B cell (primary cell): ENCODE measurements around the gene IFT27. TPM values are rescaled to one million over a fixed set of nuclear protein-coding genes. Genes with fewer than 3 reads are reported as not detected.

Experiments used
- ATAC-seq: fragments of 200-7000 bp; cut with Tn5 transposase; one replicate; pipeline ENCODE4 v1.10.0; 2021; ENCODE audit warnings: low read depth, mild to moderate bottlenecking, moderate number of reproducible peaks, moderate library complexity
- CTCF ChIA-PET: fragments of 350-600 bp; sonication (Branson Sonifier 250); formaldehyde crosslinking; loops from one replicate; lab custom pipeline; 2021; ENCODE audit warnings: antibody characterized with exemption, inconsistent platforms; lab: Charles Lee
- POLR2A ChIA-PET: fragments of 350-600 bp; sonication (Branson Sonifier 250); formaldehyde crosslinking; loops from one replicate; lab custom pipeline; 2021; ENCODE audit warnings: antibody characterized with exemption; lab: Charles Lee
- DNase-seq: peaks from one replicate; pipeline ENCODE4 v3.0.0; 2013
- H2AFZ ChIP-seq: 2 replicates; pipeline ENCODE4 v1.6.1; 2012; ENCODE audit warnings: mild to moderate bottlenecking, low read depth, low read length; ENCODE audit not compliant: insufficient read depth, poor library complexity, severe bottlenecking
- H3K27ac ChIP-seq, 2 donors: 1 replicate in 1 of 2; 2 replicates in 1 of 2; pipeline ENCODE4 v1.5.1; 2012 to 2013; ENCODE audit warnings: low read length in 2 of 2, mild to moderate bottlenecking in 2 of 2, moderate library complexity in 1 of 2
- H3K27me3 ChIP-seq, 4 experiments: fragments of 200-600 bp in 1 of 4; sonication (generic) in 1 of 4; replicated peaks in 1 of 4; 1 replicate in 2 of 4; 2 replicates in 2 of 4; pipeline versions ENCODE4 v1.6.1 to v1.7.0; 2013 to 2016; ENCODE audit warnings: low read length in 3 of 4, mild to moderate bottlenecking in 2 of 4, mixed read lengths in 1 of 4, moderate library complexity in 1 of 4; ENCODE audit not compliant: insufficient read depth in 4 of 4, control insufficient read depth in 3 of 4; ENCODE audit errors: control extremely low read depth in 1 of 4
- H3K36me3 ChIP-seq, 2 experiments: replicated peaks in 1 of 2; 1 replicate in 1 of 2; 2 replicates in 1 of 2; pipeline versions ENCODE4 v1.6.1 to v1.7.1; 2013; ENCODE audit warnings: low read length in 1 of 2; ENCODE audit not compliant: insufficient read depth in 2 of 2, control insufficient read depth in 1 of 2; ENCODE audit errors: control extremely low read depth in 1 of 2, extremely low read depth in 1 of 2
- H3K4me1 ChIP-seq, 2 donors: fragments of 200-600 bp in 1 of 2; sonication (generic) in 1 of 2; 1 replicate in 1 of 2; 2 replicates in 1 of 2; pipeline versions ENCODE4 v1.5.1 to v1.6.1; 2013 to 2017; ENCODE audit warnings: low read length in 2 of 2; ENCODE audit not compliant: control insufficient read depth in 2 of 2, insufficient read depth in 2 of 2
- H3K4me2 ChIP-seq: replicated peaks from 2 replicates; pipeline ENCODE3; 2012; ENCODE audit warnings: mild to moderate bottlenecking, low read depth, low read length; ENCODE audit not compliant: poor library complexity, severe bottlenecking
- H3K4me3 ChIP-seq, 5 experiments: fragments of 200-600 bp in 1 of 5; sonication (generic) in 1 of 5; 1 replicate in 3 of 5; 2 replicates in 2 of 5; pipeline versions ENCODE4 v1.5.1 to v1.7.0; 2011 to 2016; ENCODE audit warnings: low read length in 4 of 5, mild to moderate bottlenecking in 4 of 5, low read depth in 2 of 5, control low read depth in 1 of 5, moderate library complexity in 1 of 5; ENCODE audit not compliant: insufficient read depth in 1 of 5; ENCODE audit errors: control extremely low read depth in 1 of 5, extremely low read depth in 1 of 5
- H3K79me2 ChIP-seq: fragments of 200-600 bp; sonication (generic); one replicate; pipeline ENCODE4 v1.6.0; 2016; ENCODE audit warnings: low read length; ENCODE audit not compliant: control insufficient read depth, insufficient read depth
- H3K9ac ChIP-seq: fragments of 200-600 bp; sonication (generic); 2 replicates; pipeline ENCODE4 v1.6.1; 2017; ENCODE audit warnings: mild to moderate bottlenecking, low read length, moderate library complexity
- H3K9me3 ChIP-seq, 3 donors: one replicate each; pipeline versions ENCODE4 v1.6.1 to v1.7.1; 2013; ENCODE audit warnings: low read length in 2 of 3; ENCODE audit not compliant: control insufficient read depth in 2 of 3, insufficient read depth in 1 of 3; ENCODE audit errors: control extremely low read depth in 1 of 3
- H4K20me1 ChIP-seq: 2 replicates; pipeline ENCODE4 v1.6.0; 2012; ENCODE audit warnings: mild to moderate bottlenecking, low read length; ENCODE audit not compliant: insufficient read depth, control insufficient read depth, poor library complexity, severe bottlenecking
- H3K27ac Mint-ChIP-seq: one replicate; pipeline ENCODE4 v1.8.0; 2021; ENCODE audit warnings: mixed read lengths
- H3K27me3 Mint-ChIP-seq: one replicate; pipeline ENCODE4 v1.8.0; 2021; ENCODE audit warnings: mixed read lengths
- H3K4me1 Mint-ChIP-seq: one replicate; pipeline ENCODE4 v1.8.0; 2021; ENCODE audit warnings: mixed read lengths
- H3K4me3 Mint-ChIP-seq: one replicate; pipeline ENCODE4 v1.8.0; 2021; ENCODE audit warnings: mixed read lengths
- H3K9me3 Mint-ChIP-seq: one replicate; pipeline ENCODE4 v1.8.0; 2022; ENCODE audit warnings: mixed read lengths; ENCODE audit not compliant: insufficient read depth
- CTCF ChIP-seq: fragments of 200-600 bp; IDR thresholded peaks from one replicate; pipeline ENCODE4 v1.8.0; 2022; ENCODE audit warnings: antibody characterized with exemption, mild to moderate bottlenecking
- EZH2 ChIP-seq: IDR thresholded peaks from 2 replicates; pipeline ENCODE4 v1.6.1; 2012; ENCODE audit warnings: borderline replicate concordance, low read depth, mild to moderate bottlenecking, moderate library complexity, low read length; ENCODE audit not compliant: insufficient read depth, poor library complexity, severe bottlenecking
- WGBS: methylation state at CpG from one replicate; pipeline ENCODE4 v1.1.5; 2013; ENCODE audit warnings: missing lambda C conversion rate; ENCODE audit not compliant: insufficient coverage; 5-methylcytosine and 5-hydroxymethylcytosine counted together
- intact Hi-C: fragments of 100-400 bp; cut with micrococcal nuclease; formaldehyde crosslinking; loops from one replicate; pipeline ENCODE4 v1.10.0; 2022
- polyA plus RNA-seq: library from polyadenylated mRNA; depleted of rRNA; stranded (reverse); fragments of >200 nt; gene quantifications from 2 replicates; pipeline ENCODE4 v1.2.3, GENCODE V29; 2012
- total RNA-seq, 2 donors: library from RNA; stranded (reverse); fragments of 120-200 nt in 1 of 2; gene quantifications; 1 replicate in 1 of 2; 2 replicates in 1 of 2; pipeline versions ENCODE4 v1.2.3 to v1.2.4, GENCODE V29; 2013 to 2022

IFT27 gene
- total and polyA plus RNA-seq, 2 donors (not counting 1 experiment from before 2014, with no cell fraction given): 17.1 to 42.8 TPM

GRCh38 chr22:36781656-36782627, 6.0 kb upstream of the IFT27 start:
- H3K4me1 ChIP-seq: peaks cover under 1 to 16% of the 10 kb centered on the region in 2 donors
- peaks cover 13% of the 10 kb centered on the region for H3K4me1 Mint-ChIP-seq
- no peak overlapping the region for H3K27ac ChIP-seq
- no peaks in the 10 kb centered on the region for H3K9me3 Mint-ChIP-seq
- H3K9me3 ChIP-seq: peaks cover 0 to under 1% (median 0%) of the 10 kb centered on the region in 3 donors
- peak overlapping the region; percentile 96 for H3K27ac Mint-ChIP-seq
- H3K79me2 ChIP-seq: no peaks in the 10 kb centered on the region
- peaks cover 18% of the 10 kb centered on the region for H3K27me3 Mint-ChIP-seq
- POLR2A ChIA-PET: interaction anchor here (1.5 to 2.3 kb wide), 3 partner anchors 74 to 196 kb away, joined by 5 to 8 read pairs (median 5); partner anchors contain the start of gene NCF4
- peak; percentile 86 for DNase-seq
- no peaks in the 10 kb centered on the region for H3K36me3 ChIP-seq
- peak; percentile 97 for ATAC-seq
- no peak overlapping the region for H3K9ac ChIP-seq
- peak overlapping the region; percentile 32 for H2AFZ ChIP-seq
- intact Hi-C loops: loop anchor here (1.0 kb wide), 5 partner anchors 25 to 262 kb away; no protein-coding TSS in a partner anchor
- WGBS: 26% methylated on average over 29 of the region's 33 CpGs
- H3K4me2 ChIP-seq: peak overlapping the region; percentile 34
- CTCF ChIA-PET: interaction anchor here (0.6 to 7.9 kb wide), 18 partner anchors 8 to 759 kb away, joined by 3 to 115 read pairs (median 4); partner anchors contain the start of gene NCF4
- no peaks in the 10 kb centered on the region for H4K20me1 ChIP-seq
- no peak overlapping the region for H3K4me3 ChIP-seq
- H3K27me3 ChIP-seq: peaks cover 0 to 6% (median 0%) of the 10 kb centered on the region in 4 experiments
- H3K4me3 Mint-ChIP-seq: peak overlapping the region; percentile 75
- TF ChIP-seq EZH2 (no peak), CTCF (peak; percentile 96)

GRCh38 chr22:36778020-36778419, 2.1 kb upstream of the IFT27 start:
- no peaks in the 10 kb centered on the region for H3K9me3 Mint-ChIP-seq
- peaks cover 29% of the 10 kb centered on the region for H3K4me1 Mint-ChIP-seq
- Histone ChIP-seq H3K79me2 (peaks cover 3% of the 10 kb centered on the region), H3K9ac (no peak overlapping the region), H3K27ac (no peak overlapping the region), H2AFZ (no peak overlapping the region), H3K4me1 (peaks cover 13 to 26% of the 10 kb centered on the region in 2 donors), H3K9me3 (peaks cover 0 to 3% (median 0%) of the 10 kb centered on the region in 3 donors), H3K4me2 (no peak overlapping the region), H4K20me1 (no peaks in the 10 kb centered on the region), H3K27me3 (no peaks in the 10 kb centered on the region), H3K4me3 (no peak overlapping the region), H3K36me3 (no peaks in the 10 kb centered on the region)
- no peak for DNase-seq
- H3K27me3 Mint-ChIP-seq: no peaks in the 10 kb centered on the region
- TF ChIP-seq EZH2: no peak
- TF ChIP-seq CTCF: no peak
- H3K4me3 Mint-ChIP-seq: peak overlapping the region; percentile 33
- peak overlapping the region; percentile 64 for H3K27ac Mint-ChIP-seq
- CTCF ChIA-PET: interaction anchor here (1.4 to 2.5 kb wide), 2 partner anchors 10 to 199 kb away, joined by 3 to 11 read pairs; no protein-coding TSS in a partner anchor
- intact Hi-C loops: loop anchor here (5.0 to 10.0 kb wide), 2 partner anchors 707 to 1476 kb away; partner anchors contain the start of gene MFNG
- POLR2A ChIA-PET: no interaction called here
- no peak for ATAC-seq
